ENCODE measurements around the gene ADAMTS1.

The ADAMTS1 gene

DNA sequence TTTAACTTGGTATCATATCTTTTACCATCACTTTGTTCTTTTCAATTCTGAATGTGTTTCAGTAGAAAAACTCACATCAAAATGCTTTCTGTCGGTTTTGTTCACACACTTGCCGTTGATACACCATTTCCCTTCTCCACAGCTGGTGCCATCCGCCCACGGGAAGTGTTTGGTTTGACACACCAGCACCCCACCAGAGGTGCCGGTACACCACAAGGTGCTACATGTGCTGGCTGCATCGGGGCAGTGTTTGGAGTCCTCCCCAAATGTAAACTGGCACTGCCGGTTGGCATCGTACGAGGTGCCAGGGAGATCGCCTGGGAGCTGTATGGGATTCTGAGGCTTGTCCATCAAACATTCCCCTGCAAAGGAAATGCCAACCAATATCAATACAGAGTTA lies 5.0 kb downstream of the ADAMTS1 start:
- DNase-seq = peak; percentile 32
- Mint-ChIP-seq H3K27me3 (peaks cover 55% of the 10 kb centered on the region), H3K4me1 (peaks cover 31% of the 10 kb centered on the region), H3K9me3 (peaks cover 3% of the 10 kb centered on the region), H3K27ac (peak overlapping the region; percentile 22), H3K36me3 (peaks cover 13% of the 10 kb centered on the region), H3K4me3 (no peak overlapping the region)
- CTCF ChIA-PET = interaction anchor here (1.6 kb wide), 1 partner anchor 25 kb away, joined by 5 read pairs; no protein-coding TSS in a partner anchor

DNA sequence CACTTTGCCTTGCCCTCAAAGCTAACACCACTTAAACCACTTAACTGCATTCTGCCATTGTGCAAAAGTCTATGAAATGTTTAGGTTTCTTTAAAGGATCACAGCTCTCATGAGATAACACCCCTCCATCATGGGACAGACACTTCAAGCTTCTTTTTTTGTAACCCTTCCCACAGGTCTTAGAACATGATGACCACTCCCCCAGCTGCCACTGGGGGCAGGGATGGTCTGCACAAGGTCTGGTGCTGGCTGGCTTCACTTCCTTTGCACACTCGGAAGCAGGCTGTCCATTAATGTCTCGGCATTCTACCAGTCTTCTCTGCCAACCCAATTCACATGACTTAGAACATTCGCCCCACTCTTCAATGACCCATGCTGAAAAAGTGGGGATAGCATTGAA lies 7.7 kb downstream of the ADAMTS1 start:
- CTCF ChIA-PET = no interaction called here
- Mint-ChIP-seq H3K4me3 (no peak overlapping the region), H3K27ac (no peak overlapping the region), H3K4me1 (peaks cover 40% of the 10 kb centered on the region), H3K27me3 (peaks cover 29% of the 10 kb centered on the region), H3K9me3 (peaks cover 5% of the 10 kb centered on the region), H3K36me3 (peaks cover 11% of the 10 kb centered on the region)
- DNase-seq = no peak

DNA sequence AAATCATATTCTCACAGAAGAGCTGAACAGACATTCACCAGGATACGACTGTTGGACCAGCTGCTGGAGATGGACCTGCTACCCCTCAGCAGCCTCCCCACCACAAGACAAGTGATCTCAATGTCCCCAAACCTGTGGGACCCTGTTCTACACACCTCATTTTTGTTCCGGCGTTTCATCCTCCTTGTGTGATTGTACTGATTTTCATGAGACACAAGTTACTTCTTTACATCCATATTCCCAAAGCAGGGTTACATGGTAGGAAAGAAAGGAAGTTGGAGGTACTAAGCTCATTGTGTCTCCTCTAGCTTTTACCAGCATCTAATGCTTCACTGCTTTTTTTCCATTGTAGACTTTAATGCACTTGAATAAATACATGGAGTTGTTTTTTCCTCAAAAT lies 8.7 kb downstream of the ADAMTS1 start:
- Mint-ChIP-seq H3K36me3 (peaks cover 7% of the 10 kb centered on the region), H3K9me3 (peaks cover 4% of the 10 kb centered on the region), H3K4me3 (no peak overlapping the region), H3K27ac (no peak overlapping the region), H3K4me1 (peaks cover 49% of the 10 kb centered on the region), H3K27me3 (peaks cover 23% of the 10 kb centered on the region)
- CTCF ChIA-PET = no interaction called here
- no peak for DNase-seq

DNA sequence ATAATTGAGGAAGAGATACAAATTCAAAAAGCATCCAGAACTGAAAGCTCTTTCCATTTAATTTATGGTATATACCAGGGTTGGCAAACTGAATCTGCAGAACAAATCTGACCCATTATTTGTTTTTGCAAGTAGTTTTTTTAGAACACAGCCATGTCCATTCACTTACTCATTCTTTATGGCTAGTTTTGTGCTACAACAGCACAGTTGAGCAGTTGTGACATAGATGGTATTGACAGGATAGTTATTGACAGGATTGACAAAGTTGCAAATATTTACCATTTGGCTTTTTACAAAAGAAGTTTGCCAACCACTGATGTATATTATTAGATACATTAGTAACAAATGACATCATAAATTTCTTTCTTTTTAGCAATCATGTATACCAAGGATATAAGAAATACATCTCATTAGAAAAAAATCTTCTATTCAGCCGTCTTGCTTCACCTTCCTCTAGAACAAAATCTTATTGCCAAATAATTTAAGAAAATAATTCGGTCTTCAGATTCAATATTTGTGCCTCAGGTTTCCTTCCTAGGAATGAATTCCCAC lies 9.4 kb downstream of the ADAMTS1 start:
- Mint-ChIP-seq H3K4me1 (peaks cover 49% of the 10 kb centered on the region), H3K4me3 (no peak overlapping the region), H3K27me3 (peaks cover 19% of the 10 kb centered on the region), H3K9me3 (peaks cover 4% of the 10 kb centered on the region), H3K27ac (no peak overlapping the region), H3K36me3 (peaks cover 7% of the 10 kb centered on the region)
- DNase-seq = no peak
- CTCF ChIA-PET = no interaction called here

DNA sequence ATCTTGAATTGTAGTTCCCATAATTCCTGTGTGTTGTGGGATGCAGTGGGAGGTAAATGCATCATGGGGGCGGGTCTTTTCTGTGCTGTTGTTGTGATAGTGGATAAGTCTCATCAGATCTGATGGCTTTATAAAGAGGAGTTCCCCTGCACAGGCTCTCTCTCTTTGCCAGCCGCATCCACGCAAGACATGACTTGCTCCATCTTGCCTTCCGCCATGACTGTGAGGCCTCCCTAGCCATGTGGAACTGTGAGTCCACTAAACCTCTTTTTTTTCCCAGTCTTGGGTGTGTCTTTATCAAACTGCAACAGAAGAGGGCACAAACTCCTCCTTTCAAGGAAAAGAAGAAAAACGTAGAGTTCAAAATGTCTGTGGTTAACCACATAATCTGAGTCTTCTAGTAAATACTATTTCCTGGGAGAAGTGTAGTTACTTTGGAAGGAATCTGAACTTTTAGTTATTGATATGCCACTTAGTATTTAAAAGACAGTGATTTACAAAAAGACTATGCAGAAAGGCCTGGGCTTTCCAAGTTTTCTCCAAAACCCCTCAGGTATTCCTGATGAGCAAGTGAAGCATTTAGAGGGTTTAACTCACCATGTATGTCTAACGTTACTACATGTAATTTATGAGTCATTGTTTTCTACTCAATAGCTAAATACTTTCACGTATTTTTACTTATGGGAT lies 10.0 kb downstream of the ADAMTS1 start:
- H3K4me1 Mint-ChIP-seq = peaks cover 42% of the 10 kb centered on the region
- H3K36me3 Mint-ChIP-seq = peaks cover 2% of the 10 kb centered on the region
- CTCF ChIA-PET = no interaction called here
- DNase-seq = no peak
- H3K4me3 Mint-ChIP-seq = no peak overlapping the region
- peaks cover 13% of the 10 kb centered on the region for H3K27me3 Mint-ChIP-seq
- peaks cover 4% of the 10 kb centered on the region for H3K9me3 Mint-ChIP-seq
- no peak overlapping the region for H3K27ac Mint-ChIP-seq

DNA sequence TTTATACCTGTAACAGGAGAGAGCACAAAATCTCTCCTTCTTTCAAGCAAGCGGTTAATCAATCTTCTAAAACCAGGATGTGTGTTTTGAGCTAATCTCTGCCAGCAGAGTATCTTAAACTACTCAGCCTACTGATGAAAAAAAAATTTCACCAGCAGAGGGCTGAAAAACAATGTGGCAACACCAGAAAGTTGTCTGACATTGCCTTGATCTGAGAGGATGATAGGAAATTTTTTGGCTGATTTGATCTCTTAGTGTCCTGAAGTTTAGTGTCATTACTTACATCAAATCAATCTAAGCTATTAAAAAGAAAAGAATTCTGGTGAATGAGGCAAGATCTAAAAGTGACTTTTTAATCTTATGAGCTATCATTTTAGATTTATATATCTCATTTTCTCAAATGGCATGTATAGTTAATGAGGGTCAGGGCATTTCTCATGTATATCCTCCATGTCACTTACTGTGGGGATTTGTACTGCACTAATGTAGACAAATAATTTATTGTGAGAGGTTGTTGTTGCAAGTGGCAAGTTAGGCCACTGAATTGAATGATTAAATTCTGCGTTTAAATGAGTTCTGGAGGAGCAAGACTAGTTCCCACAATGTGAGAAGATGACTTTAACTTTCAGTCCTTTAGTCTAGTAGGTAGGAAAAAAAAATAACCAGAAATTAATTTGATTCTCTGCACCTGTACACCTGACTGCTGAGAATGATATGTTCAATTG lies 10.9 kb downstream of the ADAMTS1 start:
- CTCF ChIA-PET = interaction anchor here (1.1 kb wide), 1 partner anchor 19 kb away, joined by 4 read pairs; no protein-coding TSS in a partner anchor
- Mint-ChIP-seq H3K4me1 (peaks cover 37% of the 10 kb centered on the region), H3K9me3 (peaks cover 4% of the 10 kb centered on the region), H3K27me3 (peaks cover 5% of the 10 kb centered on the region), H3K4me3 (no peak overlapping the region), H3K27ac (no peak overlapping the region), H3K36me3 (peaks cover 1% of the 10 kb centered on the region)
- DNase-seq = no peak

DNA sequence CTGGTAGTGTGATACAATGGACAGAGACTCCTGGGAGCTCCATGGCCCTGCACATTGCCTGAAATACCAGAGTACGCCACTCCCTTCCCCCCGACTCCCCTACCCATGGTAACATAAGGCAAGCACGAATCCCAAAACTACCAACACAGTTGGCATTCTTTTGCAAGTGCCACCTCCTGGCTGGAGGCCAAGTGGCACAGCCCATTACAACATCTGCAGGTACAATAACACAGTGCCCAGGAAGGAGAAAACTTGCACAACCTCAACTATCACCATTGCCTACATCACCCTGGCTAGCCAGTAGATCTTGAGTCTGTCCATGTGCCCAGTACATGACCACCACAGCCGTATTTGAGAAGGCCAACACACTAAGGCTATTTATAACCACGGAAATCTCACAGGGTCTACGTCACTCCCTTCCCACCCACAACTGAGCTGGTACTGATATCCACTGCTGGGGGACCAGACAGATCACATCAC lies 11.7 kb downstream of the ADAMTS1 start:
- CTCF ChIA-PET = interaction anchor here (1.1 kb wide), 1 partner anchor 18 kb away, joined by 4 read pairs; no protein-coding TSS in a partner anchor
- H3K27me3 Mint-ChIP-seq = peaks cover 4% of the 10 kb centered on the region
- no peak overlapping the region for H3K27ac Mint-ChIP-seq
- peaks cover 1% of the 10 kb centered on the region for H3K36me3 Mint-ChIP-seq
- no peak overlapping the region for H3K4me3 Mint-ChIP-seq
- no peak for DNase-seq
- peaks cover 4% of the 10 kb centered on the region for H3K9me3 Mint-ChIP-seq
- H3K4me1 Mint-ChIP-seq = peaks cover 37% of the 10 kb centered on the region

DNA sequence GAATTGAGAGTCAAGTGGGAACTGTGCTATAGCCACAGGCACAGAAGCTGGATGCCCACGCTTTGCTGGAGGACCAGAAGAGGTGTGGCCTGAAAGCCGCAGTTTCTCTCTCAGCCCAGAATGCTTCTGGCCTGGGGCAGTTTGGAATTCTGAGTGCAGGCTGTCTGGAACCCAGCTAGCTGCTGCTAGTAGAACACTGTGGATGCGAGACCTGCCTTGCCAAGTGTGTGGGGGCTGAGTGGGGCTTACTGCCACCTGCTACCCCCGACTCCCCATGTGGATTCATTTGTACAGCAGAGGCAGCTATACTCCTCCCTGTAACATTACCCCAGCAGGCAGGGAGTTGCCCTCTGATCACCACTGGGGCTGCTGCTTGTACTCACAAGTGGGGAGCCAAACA lies 12.2 kb downstream of the ADAMTS1 start:
- Mint-ChIP-seq H3K4me3 (no peak overlapping the region), H3K36me3 (no peaks in the 10 kb centered on the region), H3K27me3 (peaks cover 4% of the 10 kb centered on the region), H3K9me3 (peaks cover 4% of the 10 kb centered on the region), H3K27ac (no peak overlapping the region), H3K4me1 (peaks cover 37% of the 10 kb centered on the region)
- no peak for DNase-seq
- CTCF ChIA-PET = interaction anchor here (0.6 kb wide), 1 partner anchor 1194 kb away, joined by 4 read pairs; no protein-coding TSS in a partner anchor

DNA sequence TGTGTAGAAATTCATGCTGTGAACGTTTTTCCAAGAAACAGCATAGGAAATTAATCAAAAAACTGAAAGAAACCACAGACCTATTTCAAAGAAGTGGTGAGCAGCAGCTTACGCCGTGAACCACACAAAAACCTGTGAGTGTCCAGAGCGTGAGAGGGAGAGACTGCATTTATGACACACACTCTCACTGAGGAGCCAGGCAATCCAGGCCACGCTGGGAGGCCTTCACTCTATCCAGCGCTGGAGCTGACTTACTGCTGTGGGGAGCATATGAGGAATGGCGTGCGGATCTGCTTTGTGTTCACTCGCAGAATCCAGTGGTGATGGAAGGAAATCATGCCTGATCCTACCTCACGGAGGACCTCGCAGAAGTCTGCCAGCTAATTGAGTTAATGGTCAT lies 12.7 kb downstream of the ADAMTS1 start:
- Mint-ChIP-seq H3K4me1 (peaks cover 37% of the 10 kb centered on the region), H3K36me3 (no peaks in the 10 kb centered on the region), H3K27me3 (peaks cover 4% of the 10 kb centered on the region), H3K27ac (peak overlapping the region; percentile 50), H3K9me3 (peaks cover 4% of the 10 kb centered on the region), H3K4me3 (no peak overlapping the region)
- CTCF ChIA-PET = interaction anchor here (0.6 to 0.8 kb wide), 2 partner anchors 12 to 1194 kb away, joined by 3 to 4 read pairs; no protein-coding TSS in a partner anchor
- DNase-seq = no peak

DNA sequence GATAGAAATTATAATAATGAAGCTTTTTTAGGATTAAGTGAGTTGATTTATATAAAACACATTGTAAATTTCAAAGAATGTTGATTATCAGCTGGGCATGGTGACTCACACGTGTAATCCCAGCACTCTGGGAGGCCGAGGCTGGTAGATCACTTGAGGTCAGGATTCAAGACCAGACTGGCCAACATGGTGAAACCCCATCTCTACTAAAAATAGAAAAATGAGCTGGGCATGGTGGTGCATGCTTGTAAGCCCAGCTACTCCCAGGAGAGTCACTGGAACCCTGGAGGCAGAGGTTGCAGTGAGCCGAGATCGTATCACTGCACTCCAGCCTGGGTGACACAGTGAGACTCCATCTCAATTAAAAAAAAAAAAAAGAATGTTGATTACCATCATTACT lies 18.4 kb downstream of the ADAMTS1 start:
- Mint-ChIP-seq H3K36me3 (no peaks in the 10 kb centered on the region), H3K9me3 (no peaks in the 10 kb centered on the region), H3K27ac (no peak overlapping the region), H3K27me3 (no peaks in the 10 kb centered on the region), H3K4me3 (no peak overlapping the region), H3K4me1 (peaks cover 3% of the 10 kb centered on the region)
- no peak for DNase-seq
- CTCF ChIA-PET = interaction anchor here (2.4 kb wide), 1 partner anchor 11 kb away, joined by 8 read pairs; no protein-coding TSS in a partner anchor

DNA sequence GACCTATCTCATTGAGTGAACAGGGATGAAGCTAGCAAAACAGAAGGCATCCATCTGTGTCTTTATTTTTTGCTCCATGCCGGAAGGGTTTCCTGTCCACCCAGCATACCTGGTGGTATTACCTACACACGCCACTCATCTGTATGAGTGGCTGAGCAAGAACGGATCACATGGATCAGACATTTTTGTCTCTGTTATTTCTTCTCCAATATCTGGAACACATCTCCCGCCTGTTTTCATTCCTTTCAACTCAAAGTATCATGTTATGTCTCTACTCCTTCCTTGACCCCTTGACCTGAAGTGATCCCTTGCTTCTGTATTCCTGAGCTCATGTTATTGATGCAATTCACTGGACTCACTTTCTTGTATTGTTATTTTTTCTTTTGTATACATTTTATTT lies 24.7 kb downstream of the ADAMTS1 start:
- H3K4me1 Mint-ChIP-seq = no peaks in the 10 kb centered on the region
- no peak overlapping the region for H3K27ac Mint-ChIP-seq
- DNase-seq = no peak
- CTCF ChIA-PET = interaction anchor here (1.1 kb wide), 1 partner anchor 24 kb away, joined by 3 read pairs; no protein-coding TSS in a partner anchor
- no peak overlapping the region for H3K4me3 Mint-ChIP-seq
- no peaks in the 10 kb centered on the region for H3K9me3 Mint-ChIP-seq
- no peaks in the 10 kb centered on the region for H3K36me3 Mint-ChIP-seq
- no peaks in the 10 kb centered on the region for H3K27me3 Mint-ChIP-seq

DNA sequence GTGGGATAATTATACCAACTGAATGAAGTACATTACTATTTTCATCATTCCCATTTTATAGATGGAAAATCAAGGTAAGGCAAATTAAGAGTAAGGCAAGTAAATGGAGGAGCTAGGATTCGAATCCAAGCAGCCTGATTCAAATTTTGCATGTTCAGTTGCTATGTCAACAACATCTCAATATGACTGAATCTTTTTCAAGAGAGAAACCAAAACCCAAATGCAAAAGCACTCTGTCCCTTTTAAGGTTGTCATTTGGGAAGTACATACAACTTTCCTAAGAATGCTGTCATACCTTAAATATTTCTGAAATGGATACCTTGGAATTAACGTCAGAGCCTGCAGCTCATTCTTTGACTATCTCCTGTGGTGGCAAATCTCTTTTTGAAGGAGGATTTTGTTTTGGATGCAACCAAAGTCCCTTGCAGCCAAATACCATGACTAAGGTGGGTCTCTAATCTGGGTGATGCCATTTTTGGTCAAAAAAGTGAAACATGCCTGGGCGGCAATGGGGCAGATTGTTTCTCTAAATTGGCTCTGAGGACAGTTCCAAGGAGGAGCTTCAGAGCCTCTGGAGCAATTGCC lies 25.4 kb downstream of the ADAMTS1 start:
- Mint-ChIP-seq H3K36me3 (no peaks in the 10 kb centered on the region), H3K9me3 (no peaks in the 10 kb centered on the region), H3K4me3 (no peak overlapping the region), H3K27ac (no peak overlapping the region), H3K27me3 (no peaks in the 10 kb centered on the region), H3K4me1 (no peaks in the 10 kb centered on the region)
- no peak for DNase-seq
- CTCF ChIA-PET = interaction anchor here (1.1 kb wide), 1 partner anchor 25 kb away, joined by 3 read pairs; no protein-coding TSS in a partner anchor

DNA sequence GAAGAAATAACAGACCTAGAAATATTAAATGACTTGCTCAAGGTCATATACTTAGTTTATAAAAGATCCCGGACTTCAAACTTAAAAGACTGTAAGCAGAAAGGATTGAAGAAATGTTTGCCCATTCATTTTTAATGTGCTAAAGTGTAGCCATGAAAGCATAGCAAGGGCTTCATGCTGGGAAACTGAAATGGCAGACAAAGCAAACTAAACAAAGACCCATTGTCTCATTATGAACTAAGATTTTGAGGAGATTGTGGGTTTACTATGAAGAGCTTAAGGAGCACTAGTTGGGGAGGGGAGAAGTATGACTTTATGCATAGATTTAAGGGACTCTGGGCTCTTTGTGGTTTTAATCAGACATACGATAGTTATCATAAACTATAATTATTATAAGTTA lies 26.3 kb downstream of the ADAMTS1 start:
- H3K27me3 Mint-ChIP-seq = no peaks in the 10 kb centered on the region
- CTCF ChIA-PET = no interaction called here
- H3K9me3 Mint-ChIP-seq = no peaks in the 10 kb centered on the region
- no peak overlapping the region for H3K27ac Mint-ChIP-seq
- H3K4me1 Mint-ChIP-seq = no peaks in the 10 kb centered on the region
- no peaks in the 10 kb centered on the region for H3K36me3 Mint-ChIP-seq
- no peak overlapping the region for H3K4me3 Mint-ChIP-seq
- DNase-seq = no peak

DNA sequence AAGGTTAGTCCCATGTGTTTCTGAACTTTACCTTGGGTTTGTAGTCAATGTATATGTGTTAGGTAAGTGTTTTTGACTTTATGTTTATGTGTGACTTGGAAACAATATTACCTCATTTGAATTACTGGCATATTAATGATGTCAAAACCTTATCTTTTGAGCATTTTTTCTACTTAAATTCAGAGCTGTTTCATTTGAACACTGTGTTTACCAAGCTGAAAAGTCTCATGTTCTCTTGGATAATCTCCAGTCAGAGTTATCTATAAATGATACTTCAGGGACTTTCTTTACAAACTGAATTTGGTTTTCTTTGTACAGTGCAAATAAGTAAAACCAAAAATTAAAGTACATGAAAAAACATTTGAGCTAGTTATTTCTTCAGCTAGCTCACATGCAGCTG lies 30.0 kb downstream of the ADAMTS1 start:
- H3K4me1 Mint-ChIP-seq = no peaks in the 10 kb centered on the region
- H3K27me3 Mint-ChIP-seq = no peaks in the 10 kb centered on the region
- no peak for DNase-seq
- H3K9me3 Mint-ChIP-seq = no peaks in the 10 kb centered on the region
- no peak overlapping the region for H3K4me3 Mint-ChIP-seq
- H3K36me3 Mint-ChIP-seq = no peaks in the 10 kb centered on the region
- H3K27ac Mint-ChIP-seq = no peak overlapping the region
- CTCF ChIA-PET = interaction anchor here (0.9 to 1.9 kb wide), 5 partner anchors 10 to 744 kb away, joined by 3 to 8 read pairs (median 5); no protein-coding TSS in a partner anchor
